ENCODE data around the gene PIBF1.
"Not testable (repeated sequence)": the region's sequence is repeated elsewhere in the genome, so short reads cannot be mapped to it uniquely, and the experiment has no call there.

PIBF1 gene, protein sequence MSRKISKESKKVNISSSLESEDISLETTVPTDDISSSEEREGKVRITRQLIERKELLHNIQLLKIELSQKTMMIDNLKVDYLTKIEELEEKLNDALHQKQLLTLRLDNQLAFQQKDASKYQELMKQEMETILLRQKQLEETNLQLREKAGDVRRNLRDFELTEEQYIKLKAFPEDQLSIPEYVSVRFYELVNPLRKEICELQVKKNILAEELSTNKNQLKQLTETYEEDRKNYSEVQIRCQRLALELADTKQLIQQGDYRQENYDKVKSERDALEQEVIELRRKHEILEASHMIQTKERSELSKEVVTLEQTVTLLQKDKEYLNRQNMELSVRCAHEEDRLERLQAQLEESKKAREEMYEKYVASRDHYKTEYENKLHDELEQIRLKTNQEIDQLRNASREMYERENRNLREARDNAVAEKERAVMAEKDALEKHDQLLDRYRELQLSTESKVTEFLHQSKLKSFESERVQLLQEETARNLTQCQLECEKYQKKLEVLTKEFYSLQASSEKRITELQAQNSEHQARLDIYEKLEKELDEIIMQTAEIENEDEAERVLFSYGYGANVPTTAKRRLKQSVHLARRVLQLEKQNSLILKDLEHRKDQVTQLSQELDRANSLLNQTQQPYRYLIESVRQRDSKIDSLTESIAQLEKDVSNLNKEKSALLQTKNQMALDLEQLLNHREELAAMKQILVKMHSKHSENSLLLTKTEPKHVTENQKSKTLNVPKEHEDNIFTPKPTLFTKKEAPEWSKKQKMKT

GRCh38 chr13:72781451-72782439 lies at the start of gene PIBF1, which contains the start of gene DIS3:
Gene PIBF1, plus strand, starts transcription at chr13:72782133. Its CDS starts 1,337 bp downstream, at chr13:72783470.
Gene DIS3, minus strand, starts transcription at chr13:72781900. Its CDS starts 68 bp downstream, at chr13:72781832.
- DNase-seq, result peak; percentile 96

DNA sequence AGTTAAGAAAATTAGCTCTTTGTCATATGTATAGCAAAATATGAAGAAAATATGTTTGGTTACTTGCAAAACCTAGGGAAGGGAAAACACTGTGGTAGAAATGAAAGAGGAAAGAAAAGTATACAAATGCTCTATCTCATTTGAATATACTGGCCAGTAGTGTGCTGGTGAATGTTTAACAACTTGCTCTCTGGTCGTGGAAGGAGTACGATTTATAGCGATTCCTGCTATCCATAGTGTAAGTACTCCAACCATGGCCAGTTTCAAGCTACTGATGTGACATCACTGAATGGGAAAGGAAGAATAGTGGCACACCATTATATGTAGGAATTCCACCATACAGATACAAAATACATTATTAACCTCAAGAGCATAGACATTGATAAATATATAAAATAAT lies 44.9 kb upstream of the PIBF1 start:
- no peak for DNase-seq

GRCh38 chr13:72740015-72740414 lies 41.9 kb upstream of the PIBF1 start:
- no peak for DNase-seq

- DNase-seq, result no peak
Measured at GRCh38 chr13:72745260-72745659, 36.7 kb upstream of the PIBF1 start.

DNA sequence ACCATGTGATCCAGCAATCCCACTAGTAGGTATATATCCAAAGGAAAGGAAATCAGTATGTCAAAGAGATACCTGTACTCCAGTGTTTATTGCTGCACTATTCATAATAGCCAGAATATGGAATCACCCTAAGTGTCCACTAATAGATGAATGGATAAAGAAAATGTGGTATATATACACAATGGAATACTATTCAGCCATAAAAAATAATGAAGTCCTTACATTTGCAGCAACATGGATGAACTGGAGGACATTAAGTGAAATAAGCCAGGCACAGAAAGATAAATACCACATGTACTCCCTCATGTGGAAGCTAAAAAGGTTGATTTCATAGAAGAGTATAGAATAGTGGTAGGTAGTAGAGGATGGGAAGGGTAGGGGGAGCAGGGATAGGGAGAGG lies 30.7 kb upstream of the PIBF1 start:
- DNase-seq, result no peak

- DNase-seq, result no peak
Measured at GRCh38 chr13:72754111-72754510, 27.8 kb upstream of the PIBF1 start.

DNA sequence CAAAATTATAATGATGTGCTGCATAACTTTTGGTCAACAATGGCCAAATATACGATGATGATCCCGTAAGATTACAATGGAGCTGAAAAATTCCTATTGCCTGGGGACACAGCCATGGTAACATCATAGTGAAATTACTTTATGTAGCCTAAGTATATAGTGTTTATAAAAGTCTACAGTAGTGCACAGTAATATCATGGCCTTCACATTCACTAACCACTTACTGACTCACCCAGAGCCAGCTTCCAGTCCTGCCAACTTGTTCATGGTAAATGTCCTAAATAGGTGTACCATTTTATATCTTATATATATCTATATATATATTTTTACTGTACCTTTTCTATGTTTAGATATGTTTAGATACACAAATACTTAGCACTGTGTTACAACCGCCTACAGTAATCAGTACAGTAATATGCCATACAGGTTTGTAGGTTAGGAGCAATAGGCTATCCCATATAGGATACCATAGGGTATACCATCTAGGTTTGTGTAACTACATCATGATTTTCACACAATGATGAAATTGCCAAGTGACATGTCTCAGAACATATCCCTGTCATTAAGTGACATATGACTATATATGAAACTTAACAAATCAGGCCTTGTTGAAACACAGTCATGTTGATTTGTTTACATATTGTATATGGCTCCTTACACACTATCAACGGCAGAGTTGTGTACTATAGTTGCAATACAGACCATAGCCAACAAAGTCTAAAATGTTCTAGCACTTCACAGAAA lies 24.0 kb upstream of the PIBF1 start:
- no peak for DNase-seq

DNA sequence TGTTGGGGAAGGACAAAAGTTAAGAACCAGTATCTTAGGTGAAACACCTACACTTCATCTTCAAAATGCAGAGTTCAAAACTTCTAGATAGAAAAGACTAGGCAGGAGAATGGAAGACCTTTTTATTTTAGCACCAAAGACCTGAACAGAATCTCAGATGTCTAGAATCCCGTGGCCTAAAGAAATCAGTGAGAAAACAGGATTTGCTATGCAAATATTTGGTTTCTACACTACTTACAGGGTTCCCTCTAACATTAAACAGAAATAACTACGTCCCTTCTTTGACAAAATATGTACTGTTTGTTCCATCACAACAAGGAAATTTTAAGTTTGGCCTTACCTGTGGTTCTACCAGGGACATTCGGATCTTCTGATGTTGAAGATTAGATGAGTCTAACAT lies 21.7 kb upstream of the PIBF1 start:
- DNase-seq, result no peak

DNA sequence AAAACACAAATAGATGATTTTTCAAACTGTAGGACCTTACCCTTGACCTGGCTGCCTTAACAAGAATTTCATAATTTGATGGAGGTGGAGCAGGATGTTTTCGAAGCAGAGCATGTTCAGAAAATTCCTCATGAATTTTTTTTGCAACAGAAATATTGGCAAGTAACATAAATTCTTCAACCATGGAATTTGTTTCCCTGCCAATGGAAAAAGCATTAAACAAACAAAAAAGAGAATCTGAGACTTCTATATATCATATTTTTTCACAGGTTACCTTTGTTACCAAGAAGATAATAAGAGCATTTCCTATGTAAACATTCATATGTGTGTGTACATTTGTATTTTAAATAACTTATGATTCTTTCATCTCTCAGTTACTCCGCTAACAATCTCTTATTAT lies 18.5 kb upstream of the PIBF1 start:
- DNase-seq, result no peak

DNA sequence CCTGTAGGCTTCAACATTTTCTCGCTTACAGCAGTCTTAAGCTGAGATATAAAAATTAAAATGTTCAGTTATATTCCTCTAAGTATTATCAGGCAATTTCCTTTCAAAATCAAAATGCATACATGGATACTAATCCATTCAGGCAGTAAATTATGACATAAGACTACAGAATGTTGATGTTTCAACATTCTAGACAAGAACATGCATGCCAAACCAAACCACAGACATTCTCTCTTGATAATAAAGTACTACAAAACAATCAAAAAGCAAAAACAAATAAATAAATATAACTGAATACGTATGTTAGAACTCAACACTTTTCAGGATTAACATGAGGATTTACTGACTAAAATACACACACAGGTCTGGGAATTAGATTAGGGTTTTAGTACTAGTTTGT lies 7.9 kb upstream of the PIBF1 start:
- DNase-seq, result no peak

- peak; percentile 6 for DNase-seq
Measured at GRCh38 chr13:72782717-72783116, 784 bp downstream of the PIBF1 start.

DNA sequence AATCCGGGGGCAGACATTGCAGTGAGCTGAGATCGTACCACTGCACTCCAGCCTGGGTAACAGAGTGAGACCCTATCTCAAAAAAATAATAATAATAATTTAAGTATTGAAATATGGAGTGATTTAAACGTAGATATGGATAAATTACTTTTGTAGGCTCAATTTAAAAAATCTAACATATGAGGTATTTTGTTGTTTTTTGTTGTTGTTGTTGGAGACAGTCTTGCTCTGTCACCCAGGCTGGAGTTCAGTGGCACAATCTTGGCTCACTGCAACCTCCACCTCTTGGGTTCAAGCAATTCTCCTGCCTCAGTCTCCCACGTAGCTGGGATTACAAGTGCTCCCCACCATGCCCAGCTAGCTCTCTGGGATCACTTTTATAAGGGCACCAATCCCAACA lies 2.7 kb downstream of the PIBF1 start:
- DNase-seq, result not testable (repeated sequence)

DNA sequence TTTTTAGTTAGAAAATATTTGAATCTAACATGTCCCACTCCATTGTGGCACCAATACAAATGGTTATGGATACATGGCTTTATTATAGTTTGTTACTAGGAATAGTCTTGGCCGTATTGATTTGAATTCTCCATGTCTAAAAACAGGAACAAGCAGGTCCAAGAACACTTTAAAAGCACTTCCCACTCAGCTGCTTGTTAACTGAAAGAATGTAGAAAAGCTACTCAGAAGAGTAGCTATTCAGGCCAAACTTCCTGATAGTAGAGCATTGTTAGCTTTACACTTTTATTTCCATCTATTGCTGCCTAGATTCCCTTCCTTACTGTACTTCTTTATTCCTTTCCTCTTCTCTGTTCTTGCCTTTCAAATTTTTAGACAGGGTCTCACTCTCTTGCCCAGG lies 6.9 kb downstream of the PIBF1 start:
- DNase-seq, result no peak

GRCh38 chr13:72792640-72793039 lies 10.7 kb downstream of the PIBF1 start:
- DNase-seq, result no peak

GRCh38 chr13:72798817-72799216 lies 16.9 kb downstream of the PIBF1 start:
- no peak for DNase-seq

GRCh38 chr13:72804301-72804700 lies 22.4 kb downstream of the PIBF1 start:
- DNase-seq, result no peak

- no peak for DNase-seq
Measured at GRCh38 chr13:72805676-72806346, 23.9 kb downstream of the PIBF1 start.

GRCh38 chr13:72806514-72806913 lies 24.6 kb downstream of the PIBF1 start:
- DNase-seq, result not testable (repeated sequence)

GRCh38 chr13:72808917-72809500 lies 27.1 kb downstream of the PIBF1 start:
- peak; percentile 12 for DNase-seq

DNA sequence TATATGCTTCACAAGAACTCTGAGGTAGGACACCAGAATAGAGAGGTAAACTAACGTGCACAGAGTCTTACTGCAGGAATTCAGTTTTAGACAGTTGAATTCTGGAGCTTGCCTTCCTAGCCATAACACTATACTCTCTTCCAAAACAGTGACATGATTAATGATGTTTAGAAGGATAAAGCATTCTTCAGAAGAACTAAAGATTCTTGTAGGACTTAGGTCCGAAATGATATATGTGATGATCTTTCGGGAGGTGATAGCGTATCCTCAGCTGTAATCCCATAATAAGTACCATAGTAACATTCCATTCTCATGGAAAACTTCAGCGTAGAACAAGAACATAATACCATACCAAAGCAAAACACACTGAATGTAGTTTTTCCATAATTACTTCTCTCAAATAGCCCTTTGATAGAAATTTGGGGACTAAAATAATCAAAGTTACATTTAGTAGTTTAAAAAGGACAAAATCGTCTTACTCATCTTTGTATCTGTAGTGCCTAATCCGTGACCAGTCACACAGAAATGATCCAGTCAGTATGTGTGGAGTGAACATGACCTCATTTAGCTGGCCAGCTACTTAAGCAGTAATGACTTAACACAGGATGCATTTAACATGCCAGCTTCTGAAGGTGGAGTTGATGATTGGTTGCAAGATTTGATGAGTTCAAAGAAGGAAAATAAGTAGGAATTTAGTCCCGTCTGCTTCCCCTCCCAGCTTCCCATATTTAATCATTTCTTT lies 38.4 kb downstream of the PIBF1 start:
- DNase-seq, result no peak

Data from CD4-positive, alpha-beta T cell treated with Interleukin-4 for 4 hours (primary cell).